H9 (cell line): Measurements from ENCODE around the gene FAM170B. TPM values are rescaled to one million over a fixed set of nuclear protein-coding genes. Genes with fewer than 3 reads are reported as not detected.

Source experiments
- DNase-seq: peaks from one replicate; pipeline ENCODE4 v3.0.0-alpha.2; 2017
- H2AFZ ChIP-seq: one replicate; pipeline ENCODE4 v1.6.1; 2013; ENCODE audit warnings: mild to moderate bottlenecking, low read length, control low read depth, moderate library complexity
- H2AK5ac ChIP-seq: 2 replicates; pipeline ENCODE4 v1.6.1; 2013; ENCODE audit warnings: low read length, control low read depth, mixed read lengths; ENCODE audit not compliant: insufficient read length
- H2BK120ac ChIP-seq: one replicate; pipeline ENCODE4 v1.6.1; 2013; ENCODE audit warnings: low read depth, mild to moderate bottlenecking, low read length, control low read depth, inconsistent platforms; ENCODE audit not compliant: poor library complexity, severe bottlenecking
- H2BK12ac ChIP-seq: 2 replicates; pipeline ENCODE4 v1.6.1; 2013; ENCODE audit warnings: low read length, control low read depth, mixed read lengths, low read depth; ENCODE audit not compliant: insufficient read length
- H2BK15ac ChIP-seq: 2 replicates; pipeline ENCODE4 v1.6.1; 2013; ENCODE audit warnings: low read depth, low read length, control low read depth
- H2BK20ac ChIP-seq: one replicate; pipeline ENCODE4 v1.6.1; 2013; ENCODE audit warnings: low read depth, mild to moderate bottlenecking, low read length, control low read depth, inconsistent platforms; ENCODE audit not compliant: poor library complexity, severe bottlenecking
- H2BK5ac ChIP-seq: 2 replicates; pipeline ENCODE4 v1.6.1; 2013; ENCODE audit warnings: low read length, control low read depth, mixed read lengths; ENCODE audit not compliant: insufficient read length
- H3K14ac ChIP-seq: 2 replicates; pipeline ENCODE4 v1.6.1; 2013; ENCODE audit warnings: low read length, control low read depth; ENCODE audit not compliant: insufficient read depth
- H3K18ac ChIP-seq: 2 replicates; pipeline ENCODE4 v1.6.1; 2013; ENCODE audit warnings: low read depth, mild to moderate bottlenecking, mixed read lengths, low read length, control low read depth; ENCODE audit not compliant: insufficient read length
- H3K23ac ChIP-seq: 2 replicates; pipeline ENCODE4 v1.6.1; 2013; ENCODE audit warnings: low read length, control low read depth, mixed read lengths, low read depth; ENCODE audit not compliant: insufficient read length
- H3K23me2 ChIP-seq: 2 replicates; pipeline ENCODE4 v1.6.1; 2013; ENCODE audit warnings: low read depth, mild to moderate bottlenecking, mixed read lengths, low read length, control low read depth; ENCODE audit not compliant: insufficient read length, poor library complexity, severe bottlenecking
- H3K27ac ChIP-seq: 2 replicates; pipeline ENCODE4 v1.5.1; 2013; ENCODE audit warnings: low read length, control low read depth, mixed read lengths, low read depth; ENCODE audit not compliant: insufficient read length
- H3K27me3 ChIP-seq: 2 replicates; pipeline ENCODE4 v1.6.1; 2013; ENCODE audit warnings: low read length, control low read depth, inconsistent platforms; ENCODE audit not compliant: insufficient read depth
- H3K4ac ChIP-seq: 2 replicates; pipeline ENCODE4 v1.6.1; 2013; ENCODE audit warnings: low read depth, mild to moderate bottlenecking, control low read depth, inconsistent platforms, low read length, moderate library complexity
- H3K4me1 ChIP-seq: 2 replicates; pipeline ENCODE4 v1.6.1; 2013; ENCODE audit warnings: low read length, control low read depth, inconsistent platforms; ENCODE audit not compliant: insufficient read depth
- H3K4me2 ChIP-seq: 2 replicates; pipeline ENCODE4 v1.6.1; 2013; ENCODE audit warnings: low read length, control low read depth, mixed read lengths; ENCODE audit not compliant: insufficient read length, insufficient read depth
- H3K56ac ChIP-seq: 2 replicates; pipeline ENCODE4 v1.6.1; 2013; ENCODE audit warnings: low read depth, mild to moderate bottlenecking, mixed read lengths, low read length, control low read depth; ENCODE audit not compliant: insufficient read length
- H3K79me1 ChIP-seq: 2 replicates; pipeline ENCODE4 v1.6.1; 2013; ENCODE audit warnings: low read depth, mild to moderate bottlenecking, moderate library complexity, low read length, control low read depth, inconsistent platforms; ENCODE audit not compliant: insufficient read depth, poor library complexity, severe bottlenecking
- H3K79me2 ChIP-seq: 2 replicates; pipeline ENCODE4 v1.6.1; 2013; ENCODE audit warnings: low read length, control low read depth, inconsistent platforms; ENCODE audit not compliant: insufficient read depth
- H3K9ac ChIP-seq: 2 replicates; pipeline ENCODE4 v1.6.1; 2013; ENCODE audit warnings: low read length, control low read depth, mixed read lengths; ENCODE audit not compliant: insufficient read length; ENCODE audit errors: extremely low read depth
- H3K9me3 ChIP-seq: one replicate; pipeline ENCODE4 v1.6.1; 2013; ENCODE audit warnings: low read depth, low read length, inconsistent platforms; ENCODE audit not compliant: control insufficient read depth
- H3T11ph ChIP-seq: one replicate; pipeline ENCODE4 v1.6.1; 2013; ENCODE audit warnings: mild to moderate bottlenecking, low read length, control low read depth, inconsistent platforms
- H4K20me1 ChIP-seq: one replicate; pipeline ENCODE4 v1.6.1; 2013; ENCODE audit not compliant: control insufficient read depth, insufficient read length, insufficient read depth
- H4K5ac ChIP-seq: 2 replicates; pipeline ENCODE4 v1.6.1; 2013; ENCODE audit warnings: low read depth, mild to moderate bottlenecking, mixed read lengths, low read length, control low read depth; ENCODE audit not compliant: insufficient read length
- H4K8ac ChIP-seq: replicated peaks from 2 replicates; pipeline ENCODE4 v1.6.1; 2013; ENCODE audit warnings: low read length, control low read depth, mixed read lengths, low read depth; ENCODE audit not compliant: insufficient read length
- H4K91ac ChIP-seq: 2 replicates; pipeline ENCODE4 v1.6.1; 2013; ENCODE audit warnings: low read depth, mild to moderate bottlenecking, moderate library complexity, mixed read lengths, low read length, control low read depth; ENCODE audit not compliant: insufficient read length
- H3K27ac Mint-ChIP-seq, 3 experiments: 2 replicates in 2 of 3; 3 replicates in 1 of 3; pipeline ENCODE4 v1.8.0; 2020 to 2021; ENCODE audit warnings: mixed read lengths in 3 of 3, mild to moderate bottlenecking in 1 of 3, moderate library complexity in 1 of 3
- H3K27me3 Mint-ChIP-seq: 2 replicates; pipeline ENCODE4 v1.8.0; 2021; ENCODE audit warnings: low read depth, mild to moderate bottlenecking, moderate library complexity, mixed read lengths
- H3K36me3 Mint-ChIP-seq, 3 experiments: 2 replicates in 2 of 3; 3 replicates in 1 of 3; pipeline ENCODE4 v1.8.0; 2020 to 2021; ENCODE audit warnings: low read depth in 3 of 3, mixed read lengths in 3 of 3; ENCODE audit not compliant: insufficient read depth in 1 of 3
- H3K4me1 Mint-ChIP-seq, 2 experiments: 2 replicates each; pipeline ENCODE4 v1.8.0; 2020; ENCODE audit warnings: mixed read lengths in 2 of 2
- H3K4me3 Mint-ChIP-seq, 2 experiments: 2 replicates in 1 of 2; 3 replicates in 1 of 2; pipeline ENCODE4 v1.8.0; 2020 to 2021; ENCODE audit warnings: mild to moderate bottlenecking in 2 of 2, mixed read lengths in 2 of 2, moderate library complexity in 1 of 2
- H3K9me3 Mint-ChIP-seq, 2 experiments: 2 replicates in 1 of 2; 3 replicates in 1 of 2; pipeline ENCODE4 v1.8.0; 2020; ENCODE audit warnings: mild to moderate bottlenecking in 2 of 2, mixed read lengths in 2 of 2, moderate library complexity in 1 of 2
- CTCF ChIP-seq: fragments of 200-600 bp; sonication (generic); conservative IDR thresholded peaks from 3 replicates; pipeline ENCODE4 v1.8.0; 2021; ENCODE audit warnings: antibody characterized with exemption, mild to moderate bottlenecking
- WGBS: extraction: QIAGEN DNeasy Blood & Tissue Kit; methylation state at CpG from one replicate; pipeline ENCODE4 v1.1.7; 2013; ENCODE audit warnings: missing lambda C conversion rate, low lambda C conversion rate, mixed read lengths; ENCODE audit not compliant: insufficient read length; ENCODE audit errors: extremely low coverage; 5-methylcytosine and 5-hydroxymethylcytosine counted together
- total RNA-seq: library from RNA; stranded (reverse); gene quantifications from 2 replicates; pipeline ENCODE4 v1.2.1, GENCODE V29; 2021

Gene FAM170B
- total RNA-seq, 1 experiment from 2014 or later, result not detected

- no peak overlapping the region for H4K8ac ChIP-seq
- H3K9me3 Mint-ChIP-seq, result peaks cover 0 to 2% of the 10 kb centered on the region in 2 experiments; a peak in 2 of 5 replicates
- H3K27ac Mint-ChIP-seq, result 0 out of 7 replicates have a peak overlapping the region, but pooled peaks of 1 of the 3 experiments have one; percentile 31
- no peaks in the 10 kb centered on the region for H4K20me1 ChIP-seq
- no peak overlapping the region for H3K23ac ChIP-seq
- peaks cover 7% of the 10 kb centered on the region; the same call in 1 of the 2 replicates for H3K27me3 Mint-ChIP-seq
- no peak overlapping the region for H2BK15ac ChIP-seq
- no peak overlapping the region for H3K4me3 Mint-ChIP-seq
- no peak overlapping the region for H3K27ac ChIP-seq
- H3K23me2 ChIP-seq, result no peaks in the 10 kb centered on the region
- no peak overlapping the region for H2BK12ac ChIP-seq
- no peak overlapping the region for H3K9ac ChIP-seq
- H3K56ac ChIP-seq, result no peak overlapping the region
- no peaks in the 10 kb centered on the region; a peak in 1 of 7 replicates for H3K36me3 Mint-ChIP-seq
- H3K79me1 ChIP-seq, result no peaks in the 10 kb centered on the region
- H3K4me1 ChIP-seq, result peaks cover 2% of the 10 kb centered on the region; the same call in 1 of the 2 replicates
- no peak overlapping the region for H2AFZ ChIP-seq
- no peak for TF ChIP-seq CTCF
- H3K4me1 Mint-ChIP-seq, result peaks cover 30 to 40% of the 10 kb centered on the region in 2 experiments
- no CpG with 5 or more reads among the region's 5 CpGs for WGBS
- H3K79me2 ChIP-seq, result no peaks in the 10 kb centered on the region
- H3K4ac ChIP-seq, result no peak overlapping the region
- H3K27me3 ChIP-seq, result no peaks in the 10 kb centered on the region
- no peak overlapping the region for H4K91ac ChIP-seq
- no peak overlapping the region for H3K4me2 ChIP-seq
- H3T11ph ChIP-seq, result no peak overlapping the region
- no peaks in the 10 kb centered on the region for H3K9me3 ChIP-seq
- no peak overlapping the region for H4K5ac ChIP-seq
- H2AK5ac ChIP-seq, result no peak overlapping the region
- H3K14ac ChIP-seq, result no peak overlapping the region
- H2BK5ac ChIP-seq, result no peak overlapping the region
- no peak overlapping the region for H2BK120ac ChIP-seq
- DNase-seq, result no peak
- no peak overlapping the region for H3K18ac ChIP-seq
- H2BK20ac ChIP-seq, result no peak overlapping the region
Observed at GRCh38 chr10:49140304-49141177, 6.7 kb upstream of the FAM170B start.
